Kidney capillary endothelial cell (primary cell): ENCODE measurements around the gene IGFBP4.

Experiments
- DNase-seq: peaks from one replicate; pipeline ENCODE4 v3.0.0-alpha.2; 2018; ENCODE audit warnings: low spot score

The IGFBP4 gene

DNA sequence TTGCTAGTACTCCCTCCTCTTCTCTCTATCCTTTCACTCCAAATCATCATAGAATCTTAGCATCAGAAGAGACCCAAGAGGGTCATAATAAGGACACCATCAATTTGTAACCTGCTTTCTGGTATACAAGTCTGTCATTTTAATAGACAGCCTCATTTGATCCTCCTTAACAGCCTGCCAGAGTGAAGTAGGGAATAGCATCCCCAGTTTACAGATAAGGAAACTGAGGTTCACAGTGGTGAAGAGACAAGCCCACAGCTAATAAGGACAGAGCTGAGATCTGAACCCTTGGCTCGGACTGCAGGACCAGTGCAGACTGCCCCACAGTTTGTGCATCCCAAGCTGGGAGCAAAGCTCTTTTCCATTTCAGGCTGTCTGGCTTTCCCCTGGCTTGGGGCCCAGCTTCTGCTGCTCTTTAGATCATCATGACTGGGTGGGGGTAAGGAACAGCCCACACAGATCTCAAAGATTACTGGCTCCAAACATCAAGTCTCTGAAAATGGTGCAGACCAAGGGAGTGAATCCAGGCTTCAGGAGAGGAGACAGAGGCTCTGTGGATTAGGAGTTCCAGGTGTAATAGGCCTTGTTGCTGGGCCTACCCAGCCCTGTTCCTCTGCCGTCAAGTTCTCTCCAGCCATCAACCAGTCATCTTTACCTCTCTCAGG is 10.3 kb upstream of the IGFBP4 start:
- no peak for DNase-seq

- DNase-seq = no peak
Observed at GRCh38 chr17:40433551-40434415, 9.5 kb upstream of the IGFBP4 start.

- DNase-seq = no peak
Observed at GRCh38 chr17:40436636-40437035, 6.6 kb upstream of the IGFBP4 start.

GRCh38 chr17:40437095-40437732 is 6.0 kb upstream of the IGFBP4 start:
- DNase-seq = no peak

GRCh38 chr17:40440166-40440565 is 3.1 kb upstream of the IGFBP4 start:
- no peak for DNase-seq

- no peak for DNase-seq
Observed at GRCh38 chr17:40442392-40443195, 656 bp upstream of the IGFBP4 start.

GRCh38 chr17:40443988-40444899 is 994 bp downstream of the IGFBP4 start:
- no peak for DNase-seq

GRCh38 chr17:40445751-40446468 is 2.7 kb downstream of the IGFBP4 start:
- peak; percentile 57 for DNase-seq

DNA sequence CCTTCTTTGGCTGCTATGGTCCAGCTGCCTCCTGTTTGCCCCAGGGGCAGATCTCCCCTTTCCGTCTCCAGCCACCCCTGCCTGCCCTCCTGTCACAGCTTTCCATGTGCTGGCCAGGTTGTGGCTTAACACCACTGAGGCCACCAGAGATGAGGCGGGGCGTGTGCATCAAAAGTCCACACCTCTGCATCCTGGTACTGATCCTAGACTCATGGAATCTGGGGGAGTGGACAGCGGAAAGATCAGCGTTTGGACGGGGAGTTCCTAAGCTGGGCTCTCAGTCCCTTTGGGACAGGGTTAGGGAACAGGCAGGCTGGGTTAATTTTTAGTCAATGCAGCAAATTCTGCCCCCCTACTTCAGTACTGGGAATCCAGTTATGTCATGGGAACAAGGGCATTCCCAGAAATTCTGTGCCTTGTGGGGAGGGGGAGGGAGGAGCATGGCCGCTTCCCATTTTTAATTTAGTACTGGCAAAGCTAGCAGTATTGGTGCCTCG is 3.9 kb downstream of the IGFBP4 start:
- no peak for DNase-seq

- no peak for DNase-seq
Observed at GRCh38 chr17:40447806-40448205, 4.6 kb downstream of the IGFBP4 start.

- no peak for DNase-seq
Observed at GRCh38 chr17:40448213-40448638, 5.0 kb downstream of the IGFBP4 start.

- DNase-seq = no peak
Observed at GRCh38 chr17:40448639-40449261, 5.5 kb downstream of the IGFBP4 start.

DNA sequence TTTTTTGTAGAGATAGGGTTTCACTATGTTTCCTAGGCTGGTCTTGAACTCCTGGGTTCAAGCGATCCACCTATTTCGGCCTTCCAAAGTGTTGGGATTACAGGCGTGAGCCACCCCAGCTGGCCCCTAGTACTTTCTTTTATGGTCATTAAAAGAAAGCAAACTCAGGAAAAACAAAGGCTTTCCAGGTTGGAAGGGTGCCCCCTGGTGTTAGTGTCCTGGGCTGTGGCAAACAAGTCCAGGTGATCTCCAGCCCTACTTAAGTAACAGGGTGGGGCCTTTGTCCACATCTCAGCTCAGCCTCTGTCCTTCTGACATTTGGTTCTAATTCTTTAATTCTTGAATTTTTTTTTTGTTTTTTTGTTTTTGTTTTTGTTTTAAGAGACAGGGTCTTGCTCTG is 6.9 kb downstream of the IGFBP4 start:
- no peak for DNase-seq

GRCh38 chr17:40451420-40451819 is 8.2 kb downstream of the IGFBP4 start:
- no peak for DNase-seq

DNA sequence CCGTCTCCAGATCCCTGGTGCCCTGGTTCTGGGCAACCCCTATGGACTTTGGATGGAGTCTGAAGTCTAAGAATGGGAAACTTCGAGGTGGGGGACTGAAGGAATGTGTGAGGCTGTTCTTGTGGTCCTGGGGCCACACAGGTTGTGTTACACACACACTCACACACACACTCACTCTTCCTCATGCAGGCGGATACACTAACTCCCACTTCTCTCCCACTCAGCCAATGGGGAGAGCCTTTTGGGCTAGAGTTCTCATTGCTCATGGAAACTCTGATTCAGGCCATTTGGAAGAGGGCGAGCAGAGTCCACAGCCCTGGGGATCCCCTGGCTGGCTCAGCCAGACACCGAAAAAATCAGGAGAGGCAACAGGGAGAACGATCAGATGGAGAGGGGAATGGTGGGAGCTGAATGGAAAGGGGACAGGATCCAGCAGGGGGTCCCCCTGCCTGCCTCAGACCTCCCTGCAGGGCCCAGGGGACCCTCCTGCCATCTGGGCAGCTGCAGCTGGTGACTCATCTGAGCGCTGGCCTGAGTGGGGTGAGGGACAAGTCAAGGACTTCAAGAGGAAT is 9.1 kb downstream of the IGFBP4 start:
- DNase-seq = no peak

GRCh38 chr17:40452921-40453378 is 9.7 kb downstream of the IGFBP4 start:
- DNase-seq = no peak

DNA sequence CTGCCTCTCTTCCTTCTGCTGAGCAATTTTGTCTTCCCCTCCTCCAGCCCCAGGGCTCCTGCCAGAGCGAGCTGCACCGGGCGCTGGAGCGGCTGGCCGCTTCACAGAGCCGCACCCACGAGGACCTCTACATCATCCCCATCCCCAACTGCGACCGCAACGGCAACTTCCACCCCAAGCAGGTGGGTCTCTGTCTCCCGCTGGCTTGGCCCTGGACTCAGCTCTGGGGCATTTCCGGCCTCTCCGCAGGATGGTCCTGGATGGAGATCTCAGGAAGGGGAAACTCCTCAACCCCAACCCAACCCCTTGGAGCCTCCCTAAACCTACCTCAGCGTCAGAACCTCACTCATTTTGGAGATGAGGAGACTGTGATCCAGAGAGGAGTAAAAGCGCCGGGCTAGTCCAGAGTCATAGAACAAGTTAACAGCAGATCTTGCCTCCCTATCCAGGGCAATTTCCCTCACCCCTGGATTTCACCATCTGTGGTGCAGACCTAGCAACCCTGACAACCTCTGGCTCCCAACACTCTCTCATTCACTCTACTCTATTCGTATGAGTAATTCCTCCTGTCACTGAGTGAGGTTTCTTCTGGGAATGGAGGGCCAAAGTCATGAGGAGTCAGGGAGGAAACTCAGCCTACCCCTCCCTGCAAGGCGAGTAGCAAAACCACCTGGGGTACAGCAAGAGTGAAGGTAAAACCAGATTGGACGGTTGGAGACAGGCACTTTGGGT is 10.8 kb downstream of the IGFBP4 start:
- DNase-seq = no peak

DNA sequence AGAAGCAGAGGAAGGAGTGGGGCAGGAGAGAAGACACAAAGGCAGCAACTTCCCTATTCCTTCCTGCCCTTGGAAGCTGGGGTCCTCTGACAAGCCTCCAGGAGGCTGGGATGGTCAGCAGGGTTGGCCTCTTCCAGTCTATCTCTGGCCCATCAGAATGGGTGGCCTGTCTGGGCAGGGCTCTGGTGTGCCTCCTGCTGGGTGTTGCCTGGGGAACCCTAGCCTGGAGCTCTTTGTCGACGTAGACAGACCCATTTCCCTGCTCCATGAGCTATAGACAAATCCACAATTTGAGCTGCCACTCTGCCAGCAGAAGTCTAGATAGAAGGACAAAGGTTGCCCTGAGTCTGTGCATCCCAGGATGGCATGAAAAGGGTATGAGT is 11.4 kb downstream of the IGFBP4 start:
- DNase-seq = no peak
